HG02798 (cell line): ENCODE measurements around the gene TTC31.
A peak's percentile ranks its signal among the peaks of the same experiment; 100 is the strongest.
"Not testable (repeated sequence)": the region's sequence is repeated elsewhere in the genome, so short reads cannot be mapped to it uniquely, and the experiment has no call there.

Experiments
- ATAC-seq: cut with Tn5 transposase; IDR thresholded peaks from one replicate; pipeline ENCODE4 v1.9.1; 2021; ENCODE audit warnings: mild to moderate bottlenecking; ENCODE audit not compliant: unreplicated experiment, poor library complexity

The TTC31 gene

DNA sequence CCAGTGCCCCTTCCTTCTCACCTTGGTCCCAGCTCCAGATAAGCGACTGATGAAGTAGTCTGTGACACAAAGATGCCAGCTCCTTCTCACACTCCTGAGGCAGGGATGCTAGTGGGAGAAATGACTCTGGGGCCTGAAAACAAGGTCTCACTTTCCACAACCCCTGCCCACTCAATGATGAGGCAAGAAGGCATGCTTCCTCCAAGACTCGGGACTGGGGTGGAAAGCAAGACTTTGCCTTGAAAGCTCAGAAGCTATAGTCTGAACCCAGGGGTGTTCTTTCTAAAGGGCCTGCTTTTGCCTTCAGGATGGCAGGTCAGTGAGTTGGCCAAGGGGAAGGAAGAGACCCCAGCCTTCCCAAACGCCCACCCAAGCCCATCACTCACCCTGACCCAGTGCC is 1.4 kb upstream of the TTC31 start:
- ATAC-seq: no peak

DNA sequence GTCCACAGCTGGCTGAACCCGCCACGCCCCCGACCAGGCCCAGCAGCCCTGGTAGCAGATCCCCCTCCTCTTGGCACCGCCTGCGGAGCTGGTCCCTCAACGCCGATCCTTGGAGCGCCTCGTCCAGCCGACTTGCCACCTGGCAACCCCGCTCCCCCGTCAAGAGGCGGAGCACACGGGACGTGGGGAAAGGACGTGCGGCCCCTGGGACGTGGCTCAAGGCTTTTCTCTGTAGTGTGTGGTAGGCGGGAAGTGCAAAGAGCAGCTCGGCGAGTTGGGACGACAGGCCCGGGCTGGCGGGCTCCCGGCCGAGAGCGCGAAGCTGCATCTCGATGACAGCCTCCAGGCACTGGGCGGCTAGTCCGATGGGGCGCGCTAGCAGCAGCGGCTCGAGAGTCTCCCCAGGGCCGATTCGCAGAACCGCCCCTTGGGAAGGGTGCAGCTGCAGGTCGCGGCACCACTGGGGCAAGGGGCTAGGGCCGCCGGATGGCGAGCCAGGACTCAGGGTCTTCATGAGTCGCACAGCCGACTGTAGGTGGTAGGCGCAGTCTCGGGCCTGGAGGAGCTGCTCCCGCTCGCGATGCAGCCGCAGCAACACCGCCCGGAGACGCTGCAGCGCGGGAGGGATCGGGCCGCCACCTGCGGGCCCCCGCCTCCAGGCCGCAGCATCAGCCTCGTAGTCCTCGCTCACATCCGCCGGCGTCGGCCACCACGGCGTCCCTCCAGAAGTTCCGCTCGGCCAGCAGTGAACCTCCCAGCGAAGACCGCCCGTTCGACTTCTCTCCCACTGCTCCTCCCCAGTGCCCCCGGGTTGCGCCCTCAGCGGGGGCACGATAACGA is 700 bp upstream of the TTC31 start:
- peak; percentile 42 for ATAC-seq

GRCh38 chr2:74483675-74484164 is 839 bp downstream of the TTC31 start:
- ATAC-seq: not testable (repeated sequence)

DNA sequence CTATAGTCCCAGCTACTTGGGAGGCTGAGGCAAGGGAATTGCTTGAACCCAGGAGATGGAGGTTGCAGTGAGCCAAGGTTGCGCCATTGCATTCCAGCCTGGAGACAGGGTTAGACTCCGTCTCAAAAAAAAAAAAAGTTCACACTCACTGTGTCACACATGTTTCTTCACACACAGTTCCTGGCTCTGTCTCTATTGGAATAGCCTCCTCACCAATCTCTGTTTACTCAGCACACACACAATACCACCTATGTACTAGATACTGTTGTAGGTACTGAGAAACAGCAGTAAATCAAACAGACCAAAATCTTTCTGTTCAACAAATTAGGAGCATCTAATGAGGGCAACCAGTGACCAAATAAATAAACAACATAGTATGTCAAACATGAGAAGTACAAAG is 3.3 kb downstream of the TTC31 start:
- ATAC-seq: no peak

- no peak for ATAC-seq
These were observed 6.0 kb downstream of the TTC31 start for GRCh38 chr2:74488643-74489481.

DNA sequence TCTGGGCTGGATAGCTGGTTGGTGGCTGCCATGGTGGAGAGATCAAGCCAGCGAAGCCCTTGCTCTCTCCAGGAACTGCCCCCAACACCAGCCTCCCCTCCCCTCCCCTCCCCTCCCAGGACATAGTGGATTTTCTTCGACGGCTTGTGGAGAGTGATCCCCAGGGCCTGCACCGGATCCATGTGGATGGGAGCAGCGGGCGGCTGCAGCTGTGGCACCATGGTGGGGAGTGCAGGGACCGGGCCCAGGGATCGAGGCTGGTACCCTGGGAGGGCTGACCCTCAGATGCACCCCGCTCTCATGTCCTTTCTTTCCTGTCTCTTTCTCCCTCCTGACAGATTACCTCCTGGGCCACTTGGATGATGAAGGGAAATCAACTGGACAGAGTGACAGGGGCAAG is 7.0 kb downstream of the TTC31 start:
- ATAC-seq: no peak

GRCh38 chr2:74491648-74492544 is 9.0 kb downstream of the TTC31 start:
- no peak for ATAC-seq

DNA sequence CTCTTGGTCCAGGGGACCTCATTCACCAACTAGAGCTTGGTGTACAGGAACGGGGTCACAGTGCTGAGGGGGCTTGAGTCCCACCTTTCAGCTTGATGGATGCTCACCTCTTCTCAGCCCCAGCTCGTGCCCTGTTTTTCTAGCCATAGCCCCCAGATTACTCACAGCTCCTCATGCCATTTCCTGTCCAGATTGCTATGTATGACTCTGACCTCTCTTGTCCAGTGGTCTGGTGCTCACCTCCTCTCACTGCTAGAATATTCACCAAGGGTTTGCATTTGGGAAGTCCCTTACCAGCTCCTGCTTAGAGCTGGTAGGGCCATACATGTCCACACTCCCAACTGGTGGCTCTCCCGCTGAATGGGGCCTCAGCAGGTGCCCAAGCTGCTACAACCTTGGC is 10.7 kb downstream of the TTC31 start:
- no peak for ATAC-seq

DNA sequence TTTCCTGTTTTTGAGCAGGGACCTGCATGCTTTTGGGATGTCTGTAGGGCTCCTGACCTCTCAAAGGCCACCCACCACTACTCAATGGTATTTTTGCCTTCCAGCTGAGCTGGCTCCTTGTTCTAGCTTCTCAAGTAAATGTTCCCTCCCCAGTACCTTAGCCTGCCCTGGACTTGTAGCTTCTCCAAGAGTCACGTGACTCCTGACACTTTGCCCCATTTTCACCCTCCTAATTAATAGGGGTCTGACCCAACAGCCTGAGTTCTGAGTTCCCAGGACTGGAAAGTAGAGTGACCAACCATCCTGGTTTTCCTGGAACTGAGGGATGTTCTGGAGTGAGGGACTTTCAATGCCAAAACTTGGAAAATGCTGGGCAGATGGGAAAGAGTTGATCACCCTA is 12.6 kb downstream of the TTC31 start:
- no peak for ATAC-seq

GRCh38 chr2:74496997-74497776 is 14.3 kb downstream of the TTC31 start:
- no peak for ATAC-seq

- peak; percentile 35 for ATAC-seq
These were observed 15.1 kb downstream of the TTC31 start for GRCh38 chr2:74497777-74498499.

GRCh38 chr2:74498500-74499266 is 15.8 kb downstream of the TTC31 start:
- no peak for ATAC-seq

DNA sequence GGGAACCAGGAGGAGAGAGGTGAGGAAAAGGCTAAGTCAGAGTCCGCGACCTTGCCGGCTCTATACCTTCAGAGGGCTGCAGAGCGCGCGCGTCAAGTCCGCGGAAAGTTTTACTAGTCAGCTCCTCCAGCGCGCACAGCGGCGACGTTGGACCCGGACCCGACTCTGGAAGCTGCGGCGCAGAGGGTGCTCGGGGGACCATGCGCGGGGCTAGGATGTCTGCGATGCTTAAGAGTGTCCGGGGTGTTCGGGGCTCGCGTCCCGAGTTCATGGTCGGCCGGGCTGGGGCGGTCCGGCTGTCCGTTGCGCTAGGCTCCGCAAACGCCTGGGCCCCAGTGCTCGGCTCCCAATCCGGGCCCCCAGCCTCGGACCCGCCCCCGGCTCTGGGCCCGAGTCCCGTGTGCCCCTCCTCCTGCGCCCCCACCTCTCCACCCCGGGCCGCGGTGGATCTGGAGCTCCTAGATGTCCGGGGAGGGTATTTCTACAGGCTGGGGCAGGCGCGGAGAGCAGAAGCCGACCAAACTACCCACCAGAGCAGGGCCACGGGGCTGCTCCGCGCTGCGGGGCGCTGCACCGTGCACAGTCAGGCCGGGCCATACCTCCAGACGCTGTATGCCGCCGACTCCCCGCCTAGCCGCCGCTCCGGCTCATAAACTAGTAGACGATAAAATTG is 16.5 kb downstream of the TTC31 start, which contains the start of gene LBX2:
TSS of gene LBX2 (minus strand) at position 337 of the 673 bp plus-strand sequence. CDS start at position 271, 66 bp downstream.
- ATAC-seq: no peak

DNA sequence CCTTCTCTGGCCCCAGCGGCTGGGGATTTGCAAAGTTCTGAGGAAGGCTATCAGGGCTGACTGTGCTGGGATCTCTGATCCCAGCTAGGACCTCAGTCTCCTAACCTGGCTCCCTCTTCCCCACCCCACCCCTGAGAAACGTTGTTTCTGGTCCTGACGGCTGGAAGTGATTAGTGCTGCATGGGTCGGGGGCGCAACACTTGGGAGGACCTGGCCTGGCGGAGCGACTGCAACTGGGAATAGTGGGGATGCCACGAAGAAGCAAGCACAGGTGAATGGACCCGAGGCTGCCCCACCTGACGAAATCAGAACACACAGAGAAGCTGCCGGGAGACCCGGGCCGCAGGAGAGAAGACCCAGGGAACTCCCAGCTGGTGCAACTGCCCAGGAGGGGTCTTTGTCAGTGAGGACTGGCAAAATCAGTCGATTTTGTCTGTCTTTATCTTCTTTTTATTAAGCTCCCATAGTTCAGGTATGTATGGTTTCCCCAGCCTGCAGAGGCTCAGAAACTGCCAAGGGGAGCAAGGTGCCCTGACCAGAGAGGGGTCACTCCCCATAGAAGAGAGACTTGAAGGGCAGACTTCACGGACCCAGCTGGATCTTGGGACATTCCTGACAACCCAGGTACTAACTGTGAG is 17.2 kb downstream of the TTC31 start:
- no peak for ATAC-seq

GRCh38 chr2:74500578-74500946 is 17.7 kb downstream of the TTC31 start:
- no peak for ATAC-seq

DNA sequence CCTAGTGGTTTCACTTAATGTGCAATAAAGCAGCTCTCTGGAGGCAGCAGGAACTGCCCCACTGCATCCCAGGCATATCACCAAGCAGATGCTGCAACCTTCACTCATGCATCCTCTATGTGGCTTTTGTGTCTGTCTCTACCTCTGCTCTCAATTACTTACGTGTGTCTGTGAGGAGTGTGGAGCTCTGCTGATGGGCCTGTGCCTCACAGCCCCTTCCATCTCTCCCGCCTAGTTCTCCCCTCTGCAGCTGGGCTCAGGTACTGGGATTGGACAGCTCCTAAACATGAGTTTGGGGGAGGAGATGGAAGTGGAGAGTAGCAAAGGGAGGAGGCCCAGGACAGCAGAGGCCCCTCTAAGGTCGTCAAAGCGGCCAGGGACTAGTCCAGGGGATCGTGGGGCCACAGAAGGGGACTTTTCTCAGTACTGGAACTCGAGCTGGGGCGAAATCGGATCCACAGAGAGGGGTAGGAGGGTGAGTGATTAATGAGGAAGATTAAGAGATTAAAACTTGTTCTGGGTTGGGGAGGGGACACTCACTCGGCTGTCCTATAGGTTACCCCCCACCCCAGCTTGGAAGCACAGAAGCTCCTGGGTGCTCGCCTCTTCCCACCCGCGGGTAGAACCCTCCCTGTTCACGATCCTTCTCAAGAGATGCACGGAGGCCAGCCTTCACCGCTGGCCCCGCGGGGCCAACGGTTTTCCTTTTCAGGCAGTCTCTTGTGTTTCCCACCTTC is 18.6 kb downstream of the TTC31 start:
- ATAC-seq: no peak
